K562 treated with DMSO at 1 percent for 4 hours (cell line): ENCODE data around the gene EMP2. TPM values are rescaled to one million over a fixed set of nuclear protein-coding genes. Genes with fewer than 3 reads are reported as not detected.

ENCODE experiments used
- total RNA-seq: library from RNA; unstranded; fragments of 300-600 nt; gene quantifications from 2 replicates; pipeline ENCODE4 v1.2.3, GENCODE V29; 2022; ENCODE audit not compliant: insufficient read depth

The EMP2 gene
- total RNA-seq, result 1.8 and 3.3 TPM in 2 replicates

GRCh38 chr16:10579965-10580882, at the start of gene EMP2:
EMP2 (minus strand) TSS chr16:10580598; CDS start chr16:10547617, 32,981 bp downstream.

Other genes starting within 250 kb of the EMP2 start
- 129 and 168 TPM in 2 replicates for gene ATF7IP2, start 194.5 kb downstream of the EMP2 start, total RNA-seq
- not detected in 2 replicates for gene TEKT5, start 114.3 kb upstream of the EMP2 start, total RNA-seq
- gene NUBP1, start 163.2 kb upstream of the EMP2 start, total RNA-seq, result 17.3 and 21.2 TPM in 2 replicates
- gene TVP23A, start 238.2 kb upstream of the EMP2 start, total RNA-seq, result not detected in 2 replicates